ENCODE data around the gene ALKBH2.

DNA sequence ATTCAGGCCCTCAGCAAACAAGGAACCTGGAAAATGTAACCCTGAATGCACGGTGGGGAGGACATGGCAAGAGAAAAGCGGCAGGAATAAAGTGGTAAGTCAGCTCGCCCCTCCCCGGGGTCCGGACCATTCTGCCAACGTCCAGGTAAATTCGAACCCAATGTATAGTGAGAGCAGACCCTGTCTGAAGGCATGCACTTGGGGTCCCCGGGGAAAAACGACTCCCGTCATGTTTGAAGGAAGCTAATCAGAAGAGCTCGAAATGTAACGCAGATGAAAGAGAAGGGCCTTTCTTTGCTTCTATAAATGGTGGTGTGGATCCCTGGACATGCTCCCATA lies 23.3 kb upstream of the ALKBH2 start:
- TF ChIP-seq, protein P1, sequence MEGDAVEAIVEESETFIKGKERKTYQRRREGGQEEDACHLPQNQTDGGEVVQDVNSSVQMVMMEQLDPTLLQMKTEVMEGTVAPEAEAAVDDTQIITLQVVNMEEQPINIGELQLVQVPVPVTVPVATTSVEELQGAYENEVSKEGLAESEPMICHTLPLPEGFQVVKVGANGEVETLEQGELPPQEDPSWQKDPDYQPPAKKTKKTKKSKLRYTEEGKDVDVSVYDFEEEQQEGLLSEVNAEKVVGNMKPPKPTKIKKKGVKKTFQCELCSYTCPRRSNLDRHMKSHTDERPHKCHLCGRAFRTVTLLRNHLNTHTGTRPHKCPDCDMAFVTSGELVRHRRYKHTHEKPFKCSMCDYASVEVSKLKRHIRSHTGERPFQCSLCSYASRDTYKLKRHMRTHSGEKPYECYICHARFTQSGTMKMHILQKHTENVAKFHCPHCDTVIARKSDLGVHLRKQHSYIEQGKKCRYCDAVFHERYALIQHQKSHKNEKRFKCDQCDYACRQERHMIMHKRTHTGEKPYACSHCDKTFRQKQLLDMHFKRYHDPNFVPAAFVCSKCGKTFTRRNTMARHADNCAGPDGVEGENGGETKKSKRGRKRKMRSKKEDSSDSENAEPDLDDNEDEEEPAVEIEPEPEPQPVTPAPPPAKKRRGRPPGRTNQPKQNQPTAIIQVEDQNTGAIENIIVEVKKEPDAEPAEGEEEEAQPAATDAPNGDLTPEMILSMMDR (conservative IDR thresholded peaks at IDR 0.05; ENCODE audit: low read length), result no peak
- no peak for TF ChIP-seq EZH2phosphoT487 (IDR thresholded peaks at IDR 0.05; ENCODE audit: borderline replicate concordance)
